K562 (cell line): ENCODE results near the gene FUT4. TPM values are rescaled to one million over a fixed set of nuclear protein-coding genes. Genes with fewer than 3 reads are reported as not detected.
A peak's percentile ranks its signal among the peaks of the same experiment; 100 is the strongest.

Experiments
- DPF2 ChIP-seq: fragments of 450-650 bp; IDR thresholded peaks from 2 replicates; pipeline ENCODE4 v1.6.1; 2016
- GATA2 ChIP-seq: sonication (generic); formaldehyde crosslinking; IDR thresholded peaks from 2 replicates; pipeline ENCODE4 v1.4.0; 2020; ENCODE audit warnings: mild to moderate bottlenecking, missing genetic modification reagents
- IFI16 ChIP-seq: fragments of 250-450 bp; sonication (Bioruptor Pico); IDR thresholded peaks from 2 replicates; pipeline ENCODE4 v2.1.2; 2022; ENCODE audit warnings: mild to moderate bottlenecking, inconsistent platforms
- MAFG ChIP-seq: fragments of 450-650 bp; conservative IDR thresholded peaks from 2 replicates; pipeline ENCODE4 v1.6.1; 2016; ENCODE audit warnings: missing genetic modification characterization, missing compliant biosample characterization
- PCBP2 ChIP-seq: fragments of 200-400 bp; formaldehyde crosslinking; IDR thresholded peaks from 2 replicates; pipeline ENCODE4 v1.6.1; 2018; ENCODE audit warnings: low read length, low read depth, mild to moderate bottlenecking, moderate library complexity; ENCODE audit not compliant: poor library complexity, severe bottlenecking
- TCF3 ChIP-seq: sonication (generic); formaldehyde crosslinking; IDR thresholded peaks from 2 replicates; pipeline ENCODE4 v1.4.0; 2020; ENCODE audit warnings: mild to moderate bottlenecking, missing genetic modification reagents
- TFAM ChIP-seq: fragments of 250-450 bp; sonication (Bioruptor Pico); conservative IDR thresholded peaks from 2 replicates; pipeline ENCODE4 v1.5.0; 2021; ENCODE audit warnings: mild to moderate bottlenecking, moderate library complexity
- ZNF707 ChIP-seq: fragments of 250-450 bp; sonication (Bioruptor Pico); conservative IDR thresholded peaks from 2 replicates; pipeline ENCODE4 v1.8.0; 2022; ENCODE audit warnings: inconsistent platforms, mild to moderate bottlenecking, moderate library complexity
- polyA plus RNA-seq, 8 experiments: library from polyadenylated mRNA; depleted of rRNA in 4 of 8; stranded (reverse) in 5 of 8; unstranded in 3 of 8; fragments of >200 nt; fragmentation: Nextera tagmentation in 2 of 8; fragmentation: Illumina TruSeq in 1 of 8; extraction: Ambion mirVana in 2 of 8; extraction: Trizol in 1 of 8; gene quantifications; 2 replicates each; pipeline versions ENCODE4 v1.2.1 to v1.2.3, GENCODE V29; 2011 to 2014; ENCODE audit warnings: inconsistent platforms in 1 of 8, missing spikeins in 1 of 8
- total RNA-seq, 7 experiments: library from RNA; depleted of rRNA in 6 of 7; stranded (reverse); fragments of >200 nt in 6 of 7; fragmentation: Illumina TruSeq in 2 of 7; extraction: Trizol in 2 of 7; gene quantifications; 2 replicates each; pipeline versions ENCODE4 v1.2.1 to v1.2.3, GENCODE V29; 2011 to 2021; ENCODE audit warnings: low replicate concordance in 1 of 7
- TF ChIP-seq, protein P1 (sequence below): fragments of 250-450 bp; sonication (Bioruptor Pico); IDR thresholded peaks from 2 replicates; pipeline ENCODE4 v1.5.0; 2021
- TF ChIP-seq, protein P2 (sequence below): IDR thresholded peaks from 2 replicates; pipeline ENCODE4 v1.6.1; 2016; ENCODE audit warnings: missing genetic modification characterization, missing compliant biosample characterization
- TF ChIP-seq, protein P3 (sequence below): fragments of 450-650 bp; conservative IDR thresholded peaks from 2 replicates; pipeline ENCODE4 v1.6.1; 2016; ENCODE audit warnings: missing genetic modification characterization, low read depth, mild to moderate bottlenecking, control low read depth, missing compliant biosample characterization
- TF ChIP-seq, protein P4 (sequence below): fragments of 450-650 bp; IDR thresholded peaks from 2 replicates; pipeline ENCODE4 v1.6.1; 2016; ENCODE audit warnings: borderline replicate concordance
- TF ChIP-seq, protein P5 (sequence below): fragments of 450-650 bp; IDR thresholded peaks from 2 replicates; pipeline ENCODE4 v1.6.1; 2016
- TF ChIP-seq, protein P6 (sequence below): fragments of 450-650 bp; IDR thresholded peaks from 2 replicates; pipeline ENCODE4 v1.6.1; 2017; ENCODE audit warnings: antibody characterized with exemption, mild to moderate bottlenecking

Gene FUT4
- total and polyA plus RNA-seq, 9 of the 15 experiments (the other 6 are each of a cell fraction or from before 2014, with no cell fraction given), result 1.1 to 8.9 (median 5.5) TPM

DNA sequence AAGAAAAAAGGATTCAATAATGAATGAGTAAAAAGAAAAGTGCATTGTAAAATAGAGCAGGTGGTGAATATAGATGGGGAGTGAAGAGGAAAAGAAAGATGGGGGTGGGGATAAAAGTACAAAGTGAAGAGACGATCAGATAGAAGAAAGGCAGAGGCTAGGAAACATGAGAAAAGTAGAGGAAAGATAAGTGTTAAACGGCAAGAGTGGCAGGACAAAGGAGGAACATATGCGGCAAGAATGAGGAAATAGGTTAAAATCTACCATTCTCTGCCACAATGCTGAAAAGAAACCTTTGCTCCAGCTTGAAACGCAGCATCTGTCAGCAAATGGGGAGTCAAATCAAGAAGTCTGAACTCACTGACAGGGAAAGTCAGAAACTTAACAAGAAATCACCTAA lies 6.8 kb downstream of the FUT4 start (continued):
- TF ChIP-seq, protein P1, sequence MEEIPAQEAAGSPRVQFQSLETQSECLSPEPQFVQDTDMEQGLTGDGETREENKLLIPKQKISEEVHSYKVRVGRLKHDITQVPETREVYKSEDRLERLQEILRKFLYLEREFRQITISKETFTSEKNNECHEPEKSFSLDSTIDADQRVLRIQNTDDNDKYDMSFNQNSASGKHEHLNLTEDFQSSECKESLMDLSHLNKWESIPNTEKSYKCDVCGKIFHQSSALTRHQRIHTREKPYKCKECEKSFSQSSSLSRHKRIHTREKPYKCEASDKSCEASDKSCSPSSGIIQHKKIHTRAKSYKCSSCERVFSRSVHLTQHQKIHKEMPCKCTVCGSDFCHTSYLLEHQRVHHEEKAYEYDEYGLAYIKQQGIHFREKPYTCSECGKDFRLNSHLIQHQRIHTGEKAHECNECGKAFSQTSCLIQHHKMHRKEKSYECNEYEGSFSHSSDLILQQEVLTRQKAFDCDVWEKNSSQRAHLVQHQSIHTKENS (CRISPR knock-in tag), result no peak
- TF ChIP-seq MAFG (no peak), DPF2 (0 out of 2 replicates have a peak, but pooled peaks have one; percentile 36), TCF3 (CRISPR knock-in tag) (no peak), PCBP2 (no peak), GATA2 (CRISPR knock-in tag) (no peak), ZNF707 (CRISPR knock-in tag) (no peak), TFAM (CRISPR knock-in tag) (no peak), IFI16 (CRISPR knock-in tag) (no peak)
- TF ChIP-seq, protein P2, sequence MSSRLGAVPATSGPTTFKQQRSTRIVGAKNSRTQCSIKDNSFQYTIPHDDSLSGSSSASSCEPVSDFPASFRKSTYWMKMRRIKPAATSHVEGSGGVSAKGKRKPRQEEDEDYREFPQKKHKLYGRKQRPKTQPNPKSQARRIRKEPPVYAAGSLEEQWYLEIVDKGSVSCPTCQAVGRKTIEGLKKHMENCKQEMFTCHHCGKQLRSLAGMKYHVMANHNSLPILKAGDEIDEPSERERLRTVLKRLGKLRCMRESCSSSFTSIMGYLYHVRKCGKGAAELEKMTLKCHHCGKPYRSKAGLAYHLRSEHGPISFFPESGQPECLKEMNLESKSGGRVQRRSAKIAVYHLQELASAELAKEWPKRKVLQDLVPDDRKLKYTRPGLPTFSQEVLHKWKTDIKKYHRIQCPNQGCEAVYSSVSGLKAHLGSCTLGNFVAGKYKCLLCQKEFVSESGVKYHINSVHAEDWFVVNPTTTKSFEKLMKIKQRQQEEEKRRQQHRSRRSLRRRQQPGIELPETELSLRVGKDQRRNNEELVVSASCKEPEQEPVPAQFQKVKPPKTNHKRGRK, result no peak
- TF ChIP-seq, protein P3, sequence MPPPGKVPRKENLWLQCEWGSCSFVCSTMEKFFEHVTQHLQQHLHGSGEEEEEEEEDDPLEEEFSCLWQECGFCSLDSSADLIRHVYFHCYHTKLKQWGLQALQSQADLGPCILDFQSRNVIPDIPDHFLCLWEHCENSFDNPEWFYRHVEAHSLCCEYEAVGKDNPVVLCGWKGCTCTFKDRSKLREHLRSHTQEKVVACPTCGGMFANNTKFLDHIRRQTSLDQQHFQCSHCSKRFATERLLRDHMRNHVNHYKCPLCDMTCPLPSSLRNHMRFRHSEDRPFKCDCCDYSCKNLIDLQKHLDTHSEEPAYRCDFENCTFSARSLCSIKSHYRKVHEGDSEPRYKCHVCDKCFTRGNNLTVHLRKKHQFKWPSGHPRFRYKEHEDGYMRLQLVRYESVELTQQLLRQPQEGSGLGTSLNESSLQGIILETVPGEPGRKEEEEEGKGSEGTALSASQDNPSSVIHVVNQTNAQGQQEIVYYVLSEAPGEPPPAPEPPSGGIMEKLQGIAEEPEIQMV (tag), result no peak
- TF ChIP-seq, protein P4, sequence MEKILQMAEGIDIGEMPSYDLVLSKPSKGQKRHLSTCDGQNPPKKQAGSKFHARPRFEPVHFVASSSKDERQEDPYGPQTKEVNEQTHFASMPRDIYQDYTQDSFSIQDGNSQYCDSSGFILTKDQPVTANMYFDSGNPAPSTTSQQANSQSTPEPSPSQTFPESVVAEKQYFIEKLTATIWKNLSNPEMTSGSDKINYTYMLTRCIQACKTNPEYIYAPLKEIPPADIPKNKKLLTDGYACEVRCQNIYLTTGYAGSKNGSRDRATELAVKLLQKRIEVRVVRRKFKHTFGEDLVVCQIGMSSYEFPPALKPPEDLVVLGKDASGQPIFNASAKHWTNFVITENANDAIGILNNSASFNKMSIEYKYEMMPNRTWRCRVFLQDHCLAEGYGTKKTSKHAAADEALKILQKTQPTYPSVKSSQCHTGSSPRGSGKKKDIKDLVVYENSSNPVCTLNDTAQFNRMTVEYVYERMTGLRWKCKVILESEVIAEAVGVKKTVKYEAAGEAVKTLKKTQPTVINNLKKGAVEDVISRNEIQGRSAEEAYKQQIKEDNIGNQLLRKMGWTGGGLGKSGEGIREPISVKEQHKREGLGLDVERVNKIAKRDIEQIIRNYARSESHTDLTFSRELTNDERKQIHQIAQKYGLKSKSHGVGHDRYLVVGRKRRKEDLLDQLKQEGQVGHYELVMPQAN, result no peak
- TF ChIP-seq, protein P5, sequence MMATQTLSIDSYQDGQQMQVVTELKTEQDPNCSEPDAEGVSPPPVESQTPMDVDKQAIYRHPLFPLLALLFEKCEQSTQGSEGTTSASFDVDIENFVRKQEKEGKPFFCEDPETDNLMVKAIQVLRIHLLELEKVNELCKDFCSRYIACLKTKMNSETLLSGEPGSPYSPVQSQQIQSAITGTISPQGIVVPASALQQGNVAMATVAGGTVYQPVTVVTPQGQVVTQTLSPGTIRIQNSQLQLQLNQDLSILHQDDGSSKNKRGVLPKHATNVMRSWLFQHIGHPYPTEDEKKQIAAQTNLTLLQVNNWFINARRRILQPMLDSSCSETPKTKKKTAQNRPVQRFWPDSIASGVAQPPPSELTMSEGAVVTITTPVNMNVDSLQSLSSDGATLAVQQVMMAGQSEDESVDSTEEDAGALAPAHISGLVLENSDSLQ, result peak; percentile 56; the same call in 1 of the 2 replicates
- TF ChIP-seq, protein P6, sequence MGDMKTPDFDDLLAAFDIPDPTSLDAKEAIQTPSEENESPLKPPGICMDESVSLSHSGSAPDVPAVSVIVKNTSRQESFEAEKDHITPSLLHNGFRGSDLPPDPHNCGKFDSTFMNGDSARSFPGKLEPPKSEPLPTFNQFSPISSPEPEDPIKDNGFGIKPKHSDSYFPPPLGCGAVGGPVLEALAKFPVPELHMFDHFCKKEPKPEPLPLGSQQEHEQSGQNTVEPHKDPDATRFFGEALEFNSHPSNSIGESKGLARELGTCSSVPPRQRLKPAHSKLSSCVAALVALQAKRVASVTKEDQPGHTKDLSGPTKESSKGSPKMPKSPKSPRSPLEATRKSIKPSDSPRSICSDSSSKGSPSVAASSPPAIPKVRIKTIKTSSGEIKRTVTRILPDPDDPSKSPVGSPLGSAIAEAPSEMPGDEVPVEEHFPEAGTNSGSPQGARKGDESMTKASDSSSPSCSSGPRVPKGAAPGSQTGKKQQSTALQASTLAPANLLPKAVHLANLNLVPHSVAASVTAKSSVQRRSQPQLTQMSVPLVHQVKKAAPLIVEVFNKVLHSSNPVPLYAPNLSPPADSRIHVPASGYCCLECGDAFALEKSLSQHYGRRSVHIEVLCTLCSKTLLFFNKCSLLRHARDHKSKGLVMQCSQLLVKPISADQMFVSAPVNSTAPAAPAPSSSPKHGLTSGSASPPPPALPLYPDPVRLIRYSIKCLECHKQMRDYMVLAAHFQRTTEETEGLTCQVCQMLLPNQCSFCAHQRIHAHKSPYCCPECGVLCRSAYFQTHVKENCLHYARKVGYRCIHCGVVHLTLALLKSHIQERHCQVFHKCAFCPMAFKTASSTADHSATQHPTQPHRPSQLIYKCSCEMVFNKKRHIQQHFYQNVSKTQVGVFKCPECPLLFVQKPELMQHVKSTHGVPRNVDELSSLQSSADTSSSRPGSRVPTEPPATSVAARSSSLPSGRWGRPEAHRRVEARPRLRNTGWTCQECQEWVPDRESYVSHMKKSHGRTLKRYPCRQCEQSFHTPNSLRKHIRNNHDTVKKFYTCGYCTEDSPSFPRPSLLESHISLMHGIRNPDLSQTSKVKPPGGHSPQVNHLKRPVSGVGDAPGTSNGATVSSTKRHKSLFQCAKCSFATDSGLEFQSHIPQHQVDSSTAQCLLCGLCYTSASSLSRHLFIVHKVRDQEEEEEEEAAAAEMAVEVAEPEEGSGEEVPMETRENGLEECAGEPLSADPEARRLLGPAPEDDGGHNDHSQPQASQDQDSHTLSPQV, result no peak
